ENCODE measurements around the gene SPNS3. TPM values are rescaled to one million over a fixed set of nuclear protein-coding genes. Genes with fewer than 3 reads are reported as not detected.

The SPNS3 gene
- total RNA-seq, 1 donor from 2014 or later = not detected

- H3K27ac ChIP-seq = no peak overlapping the region
- no peak for DNase-seq (ENCODE audit: low spot score in 2 of 2)
- no peaks in the 10 kb centered on the region for H3K27me3 ChIP-seq
- H3K9me3 ChIP-seq = no peaks in the 10 kb centered on the region
- H3K4me1 ChIP-seq = no peaks in the 10 kb centered on the region
- intact Hi-C loops (cut with DNase I) = no loop called here
- H3K4me3 ChIP-seq = no peak overlapping the region
- TF ChIP-seq CTCF (IDR thresholded peaks at IDR 0.05) = no peak
- H3K36me3 ChIP-seq = no peaks in the 10 kb centered on the region
These were observed 52.2 kb downstream of the SPNS3 start for GRCh38 chr17:4485676-4486646.

- Histone ChIP-seq H3K9me3 (no peaks in the 10 kb centered on the region), H3K4me3 (no peak overlapping the region), H3K27ac (no peak overlapping the region), H3K36me3 (no peaks in the 10 kb centered on the region), H3K4me1 (no peaks in the 10 kb centered on the region), H3K27me3 (no peaks in the 10 kb centered on the region)
- DNase-seq (ENCODE audit: low spot score in 2 of 2) = no peak
- intact Hi-C loops (cut with DNase I) = no loop called here
- no peak for TF ChIP-seq CTCF (IDR thresholded peaks at IDR 0.05)
These were observed 53.6 kb downstream of the SPNS3 start for GRCh38 chr17:4487296-4487695.

GRCh38 chr17:4487820-4488716 lies 54.3 kb downstream of the SPNS3 start:
- H3K27me3 ChIP-seq = no peaks in the 10 kb centered on the region
- H3K27ac ChIP-seq = no peak overlapping the region
- no peak for DNase-seq (ENCODE audit: low spot score in 2 of 2)
- no peaks in the 10 kb centered on the region for H3K36me3 ChIP-seq
- no peaks in the 10 kb centered on the region for H3K4me1 ChIP-seq
- no peaks in the 10 kb centered on the region for H3K9me3 ChIP-seq
- intact Hi-C loops (cut with DNase I) = no loop called here
- H3K4me3 ChIP-seq = no peak overlapping the region
- TF ChIP-seq CTCF (IDR thresholded peaks at IDR 0.05) = no peak

- TF ChIP-seq CTCF (IDR thresholded peaks at IDR 0.05) = no peak
- H3K4me1 ChIP-seq = no peaks in the 10 kb centered on the region
- intact Hi-C loops (cut with DNase I) = no loop called here
- no peaks in the 10 kb centered on the region for H3K9me3 ChIP-seq
- no peak overlapping the region for H3K27ac ChIP-seq
- DNase-seq (ENCODE audit: low spot score in 2 of 2) = no peak
- no peaks in the 10 kb centered on the region for H3K36me3 ChIP-seq
- H3K27me3 ChIP-seq = no peaks in the 10 kb centered on the region
- H3K4me3 ChIP-seq = no peak overlapping the region
These were observed 55.4 kb downstream of the SPNS3 start for GRCh38 chr17:4488989-4489595.

GRCh38 chr17:4490109-4490591 lies 56.4 kb downstream of the SPNS3 start:
- no peaks in the 10 kb centered on the region for H3K4me1 ChIP-seq
- H3K27me3 ChIP-seq = no peaks in the 10 kb centered on the region
- H3K4me3 ChIP-seq = no peak overlapping the region
- intact Hi-C loops (cut with DNase I) = no loop called here
- H3K9me3 ChIP-seq = no peaks in the 10 kb centered on the region
- no peak for TF ChIP-seq CTCF (IDR thresholded peaks at IDR 0.05)
- no peaks in the 10 kb centered on the region for H3K36me3 ChIP-seq
- H3K27ac ChIP-seq = no peak overlapping the region
- DNase-seq (ENCODE audit: low spot score in 2 of 2) = no peak

Data from ascending aorta (tissue), 2 donors.